Hepatocyte (in vitro differentiated cells): Measurements from ENCODE around the gene AVPR2. TPM values are rescaled to one million over a fixed set of nuclear protein-coding genes. Genes with fewer than 3 reads are reported as not detected.
A peak's percentile ranks its signal among the peaks of the same experiment; 100 is the strongest.

Experiments used
- DNase-seq: peaks from one replicate; pipeline ENCODE4 v3.0.0-alpha.2; 2016; ENCODE audit warnings: low spot score
- H2AFZ ChIP-seq: fragments of 200-600 bp; sonication (generic); 2 replicates; pipeline ENCODE4 v1.6.0; 2016; ENCODE audit warnings: antibody characterized with exemption, mild to moderate bottlenecking
- H3K27ac ChIP-seq: fragments of 200-600 bp; sonication (generic); 2 replicates; pipeline ENCODE4 v1.5.1; 2016; ENCODE audit warnings: mild to moderate bottlenecking
- H3K27me3 ChIP-seq: fragments of 200-600 bp; sonication (generic); 2 replicates; pipeline ENCODE4 v1.6.1; 2016
- H3K36me3 ChIP-seq: fragments of 200-600 bp; sonication (generic); replicated peaks from 2 replicates; pipeline ENCODE4 v1.5.1; 2016; ENCODE audit warnings: low read depth; ENCODE audit not compliant: insufficient read depth
- H3K4me1 ChIP-seq: fragments of 200-600 bp; sonication (generic); 2 replicates; pipeline ENCODE4 v1.5.1; 2016; ENCODE audit warnings: mild to moderate bottlenecking, moderate library complexity; ENCODE audit not compliant: insufficient read depth
- H3K4me2 ChIP-seq: fragments of 200-600 bp; sonication (generic); 2 replicates; pipeline ENCODE4 v1.6.0; 2016
- H3K4me3 ChIP-seq: fragments of 200-600 bp; sonication (generic); 2 replicates; pipeline ENCODE4 v1.5.1; 2016; ENCODE audit warnings: mild to moderate bottlenecking
- H3K79me2 ChIP-seq: fragments of 200-600 bp; sonication (generic); 2 replicates; pipeline ENCODE4 v1.6.0; 2017; ENCODE audit warnings: mild to moderate bottlenecking
- H3K9me2 ChIP-seq: fragments of 200-600 bp; sonication (generic); replicated peaks from 2 replicates; pipeline ENCODE4 v1.6.0; 2017; ENCODE audit warnings: mild to moderate bottlenecking; ENCODE audit not compliant: insufficient read depth
- H3K9me3 ChIP-seq: fragments of 200-600 bp; sonication (generic); 2 replicates; pipeline ENCODE4 v1.5.1; 2016; ENCODE audit warnings: low read depth, mild to moderate bottlenecking
- H4K20me1 ChIP-seq: fragments of 200-600 bp; sonication (generic); 2 replicates; pipeline ENCODE4 v1.6.0; 2016; ENCODE audit warnings: mild to moderate bottlenecking; ENCODE audit not compliant: insufficient read depth, poor library complexity, severe bottlenecking
- CTCF ChIP-seq: fragments of 200-600 bp; sonication (generic); IDR thresholded peaks from 2 replicates; pipeline ENCODE4 v1.5.1; 2016; ENCODE audit warnings: antibody characterized with exemption, mild to moderate bottlenecking; ENCODE audit not compliant: poor library complexity
- EZH2 ChIP-seq: fragments of 200-600 bp; sonication (generic); IDR thresholded peaks from 2 replicates; pipeline ENCODE4 v1.6.1; 2016; ENCODE audit warnings: antibody characterized with exemption, mild to moderate bottlenecking, borderline replicate concordance
- EZH2phosphoT487 ChIP-seq: fragments of 200-600 bp; sonication (generic); IDR thresholded peaks from one replicate; pipeline ENCODE4 v1.6.1; 2018; ENCODE audit warnings: antibody characterized with exemption, mild to moderate bottlenecking, low read depth, moderate library complexity; ENCODE audit not compliant: unreplicated experiment, severe bottlenecking
- WGBS: methylation state at CpG from one replicate; pipeline ENCODE4 v1.1.6; 2016; ENCODE audit warnings: low lambda C conversion rate; ENCODE audit errors: missing lambda C conversion rate; 5-methylcytosine and 5-hydroxymethylcytosine counted together
- polyA plus RNA-seq: library from polyadenylated mRNA; unstranded; fragments of >200 nt; fragmentation: Nextera tagmentation; extraction: Ambion mirVana; gene quantifications from 2 replicates; pipeline ENCODE4 v1.2.1, GENCODE V29; 2016
- total RNA-seq: library from RNA; depleted of rRNA; stranded (reverse); fragments of >200 nt; gene quantifications from 2 replicates; pipeline ENCODE4 v1.2.3, GENCODE V29; 2014

AVPR2 gene
- total and polyA plus RNA-seq, 2 experiments from 2014 or later = not detected

DNA sequence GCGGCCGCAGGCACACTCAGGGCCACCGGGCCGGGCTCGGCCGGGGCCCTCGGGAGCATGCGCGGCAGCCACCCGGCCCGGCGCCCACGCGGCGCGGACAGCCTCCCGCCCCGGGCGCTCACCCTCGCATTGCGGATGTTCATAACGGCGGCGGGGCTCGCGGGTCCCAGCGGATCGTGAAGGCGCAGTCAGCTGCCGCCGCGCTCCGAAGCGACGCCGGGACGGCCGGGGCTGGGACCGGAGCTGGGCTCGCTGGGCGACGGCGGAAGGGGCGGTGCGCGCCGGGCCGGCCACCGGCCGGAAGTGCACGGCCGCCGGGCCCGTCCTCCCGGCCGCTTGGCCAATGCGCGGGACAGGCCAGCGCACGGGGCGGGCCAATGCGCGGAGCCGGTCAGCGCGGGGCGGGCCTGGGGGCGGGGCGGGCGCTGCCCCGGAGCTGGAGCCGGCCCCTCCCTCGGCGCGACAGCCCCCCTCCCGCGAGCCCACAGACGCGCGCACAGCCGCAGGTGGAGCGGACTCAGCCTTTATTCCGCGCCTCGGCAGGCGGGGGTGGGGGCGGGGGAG is 30.4 kb downstream of the AVPR2 start, which contains the start of gene NAA10:
Gene NAA10 (minus strand): TSS at position 276 of the 564 bp plus-strand sequence. CDS start 133 bp downstream, at position 143.
- no peak for TF ChIP-seq CTCF
- no peak for TF ChIP-seq EZH2
- no peak for TF ChIP-seq EZH2phosphoT487
- H3K9me2 ChIP-seq = no peaks in the 10 kb centered on the region
- peak within 1 kb of the TSS; percentile 86 for H3K4me2 ChIP-seq
- no peaks in the 10 kb centered on the region for H3K4me1 ChIP-seq
- no peaks in the 10 kb centered on the region for H3K9me3 ChIP-seq
- no peaks in the 10 kb centered on the region for H3K36me3 ChIP-seq
- no peaks in the 10 kb centered on the region for H4K20me1 ChIP-seq
- H3K27me3 ChIP-seq = no peaks in the 10 kb centered on the region
- DNase-seq = peak; percentile 88
- H3K79me2 ChIP-seq = peaks cover 18% of the 10 kb centered on the region
- H3K27ac ChIP-seq = no peak within 1 kb of the TSS
- 25% methylated on average over 32 of the region's 87 CpGs for WGBS
- no peak within 1 kb of the TSS for H2AFZ ChIP-seq
- H3K4me3 ChIP-seq = peak within 1 kb of the TSS; percentile 67

DNA sequence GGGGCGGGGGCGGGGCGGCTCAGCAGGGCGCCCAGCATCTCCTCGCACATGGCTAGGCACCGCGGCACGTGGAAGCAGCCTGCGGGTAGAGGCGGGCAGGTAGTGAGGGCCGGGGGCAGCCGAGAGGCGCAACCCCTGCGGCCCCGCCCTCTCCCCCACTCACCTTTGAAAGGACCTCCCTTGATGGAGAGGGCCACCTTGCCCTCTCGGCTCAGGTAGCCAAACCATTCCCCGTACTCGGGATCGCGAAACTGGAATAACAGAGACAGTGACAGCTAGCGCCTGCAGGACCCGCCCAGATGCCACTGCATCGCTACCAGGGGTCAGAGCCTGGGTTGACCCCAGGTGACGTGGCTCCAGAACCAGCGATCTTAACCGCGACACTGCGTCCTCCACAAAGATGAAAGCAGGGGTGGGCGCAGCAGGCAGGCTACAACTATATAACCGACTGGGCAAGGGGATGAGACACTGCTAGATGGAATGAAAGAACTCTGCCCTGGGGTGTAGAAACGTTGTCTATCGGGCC is 30.9 kb downstream of the AVPR2 start:
- TF ChIP-seq CTCF (no peak), EZH2 (no peak), EZH2phosphoT487 (no peak)
- Histone ChIP-seq H3K9me2 (no peaks in the 10 kb centered on the region), H4K20me1 (no peaks in the 10 kb centered on the region), H2AFZ (no peak overlapping the region), H3K79me2 (peaks cover 18% of the 10 kb centered on the region), H3K27me3 (no peaks in the 10 kb centered on the region), H3K4me1 (no peaks in the 10 kb centered on the region), H3K9me3 (no peaks in the 10 kb centered on the region), H3K36me3 (no peaks in the 10 kb centered on the region), H3K4me2 (peak overlapping the region; percentile 86), H3K4me3 (no peak overlapping the region), H3K27ac (no peak overlapping the region)
- DNase-seq = no peak
- WGBS = 44% methylated on average over 13 of the region's 32 CpGs

DNA sequence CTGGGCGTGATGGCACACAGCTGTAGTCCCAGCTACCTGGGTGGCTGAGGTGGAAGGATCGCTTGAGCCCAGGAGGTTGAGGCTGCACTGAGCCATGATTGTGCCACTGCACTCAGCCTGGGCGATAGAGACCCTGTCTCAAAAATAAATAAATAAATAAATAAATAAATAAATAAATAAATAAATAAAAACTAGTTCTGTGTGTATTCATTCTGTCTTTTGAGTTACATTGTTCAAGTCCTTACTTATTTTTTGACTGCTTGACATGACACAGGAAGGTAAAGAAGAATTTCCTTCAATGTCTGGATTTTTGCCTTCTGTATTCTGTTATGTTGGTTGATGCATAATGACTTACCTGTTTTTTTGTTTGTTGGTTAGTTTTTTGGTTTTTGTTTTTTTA is 32.6 kb downstream of the AVPR2 start:
- no peaks in the 10 kb centered on the region for H3K9me2 ChIP-seq
- no peaks in the 10 kb centered on the region for H3K27me3 ChIP-seq
- no peaks in the 10 kb centered on the region for H3K36me3 ChIP-seq
- no peak overlapping the region for H3K4me2 ChIP-seq
- H3K27ac ChIP-seq = no peak overlapping the region
- no peaks in the 10 kb centered on the region for H4K20me1 ChIP-seq
- H3K4me3 ChIP-seq = no peak overlapping the region
- WGBS = 82% methylated on average over 3 of the region's 3 CpGs
- H3K4me1 ChIP-seq = no peaks in the 10 kb centered on the region
- peaks cover 18% of the 10 kb centered on the region for H3K79me2 ChIP-seq
- TF ChIP-seq EZH2phosphoT487 (no peak), CTCF (no peak), EZH2 (no peak)
- no peak overlapping the region for H2AFZ ChIP-seq
- no peak for DNase-seq
- no peaks in the 10 kb centered on the region for H3K9me3 ChIP-seq
